OCI-LY3 (cell line): ENCODE results near the gene GRAMD2B.

ENCODE experiments used
- EZH2phosphoT487 ChIP-seq: fragments of 200-600 bp; shearing (Covaris generic); IDR thresholded peaks from 2 replicates; pipeline ENCODE4 v1.6.1; 2018; ENCODE audit warnings: antibody characterized with exemption, mixed run types, low read depth
- TF ChIP-seq, protein P1 (sequence below): fragments of 200-600, 300-600 bp; sonication (generic); IDR thresholded peaks from 2 replicates; pipeline ENCODE4 v1.5.1; 2014; ENCODE audit warnings: antibody characterized with exemption, low read length, low read depth

DNA sequence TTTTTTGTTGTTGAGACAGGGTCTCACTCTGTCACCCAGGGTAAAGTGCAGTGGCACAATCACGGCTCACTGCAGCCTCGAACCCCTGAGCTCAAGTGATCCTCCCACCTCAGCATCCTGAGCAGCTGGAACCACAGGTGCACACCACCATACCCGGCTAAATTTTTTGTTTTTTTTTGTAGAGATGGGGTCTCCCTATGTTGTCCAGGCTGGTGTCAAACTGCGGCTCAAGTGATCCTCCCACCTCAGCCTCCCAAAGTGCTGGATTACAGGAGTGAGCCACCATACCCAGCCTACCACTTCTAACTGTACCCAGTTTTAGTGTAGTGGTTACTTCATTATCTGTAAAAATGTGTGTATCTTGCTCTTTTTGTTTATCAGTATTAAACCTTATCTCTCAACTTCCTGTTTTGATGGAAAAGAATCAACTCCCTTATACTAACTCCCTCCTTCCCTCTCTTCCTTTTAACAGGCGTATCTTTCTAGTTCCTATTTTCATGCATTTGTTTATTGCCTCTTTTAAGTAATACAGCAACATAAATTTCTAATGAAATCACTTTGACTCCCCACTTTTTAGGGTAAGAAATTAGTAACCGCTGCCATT lies 33.1 kb downstream of the GRAMD2B start:
- TF ChIP-seq, protein P1, sequence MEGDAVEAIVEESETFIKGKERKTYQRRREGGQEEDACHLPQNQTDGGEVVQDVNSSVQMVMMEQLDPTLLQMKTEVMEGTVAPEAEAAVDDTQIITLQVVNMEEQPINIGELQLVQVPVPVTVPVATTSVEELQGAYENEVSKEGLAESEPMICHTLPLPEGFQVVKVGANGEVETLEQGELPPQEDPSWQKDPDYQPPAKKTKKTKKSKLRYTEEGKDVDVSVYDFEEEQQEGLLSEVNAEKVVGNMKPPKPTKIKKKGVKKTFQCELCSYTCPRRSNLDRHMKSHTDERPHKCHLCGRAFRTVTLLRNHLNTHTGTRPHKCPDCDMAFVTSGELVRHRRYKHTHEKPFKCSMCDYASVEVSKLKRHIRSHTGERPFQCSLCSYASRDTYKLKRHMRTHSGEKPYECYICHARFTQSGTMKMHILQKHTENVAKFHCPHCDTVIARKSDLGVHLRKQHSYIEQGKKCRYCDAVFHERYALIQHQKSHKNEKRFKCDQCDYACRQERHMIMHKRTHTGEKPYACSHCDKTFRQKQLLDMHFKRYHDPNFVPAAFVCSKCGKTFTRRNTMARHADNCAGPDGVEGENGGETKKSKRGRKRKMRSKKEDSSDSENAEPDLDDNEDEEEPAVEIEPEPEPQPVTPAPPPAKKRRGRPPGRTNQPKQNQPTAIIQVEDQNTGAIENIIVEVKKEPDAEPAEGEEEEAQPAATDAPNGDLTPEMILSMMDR, result no peak
- TF ChIP-seq EZH2phosphoT487, result no peak
